K562 (cell line): ENCODE measurements around the gene MERTK. TPM values are rescaled to one million over a fixed set of nuclear protein-coding genes. Genes with fewer than 3 reads are reported as not detected.

Experiments used
- ATAC-seq: fragments of 200-7000 bp; cut with Tn5 transposase; 3 replicates; pipeline ENCODE4 v1.9.1; 2020; ENCODE audit warnings: moderate library complexity
- BruUV-seq: library from RNA; stranded (reverse); fragments of 400-500 nt; replicated peaks from 2 replicates; lab custom pipeline; 2021; lab: Mats Ljungman, UMichigan
- CTCF ChIA-PET: fragments of 300-600 bp; formaldehyde crosslinking; extraction: SDS; loops from one replicate; lab custom pipeline; 2021; ENCODE audit warnings: low intra/inter-chr PET ratio; lab: Yijun Ruan, JAX
- POLR2A ChIA-PET: fragments of 300-600, 350-650 bp; sonication (Branson Sonifier 250); formaldehyde crosslinking; extraction: SDS; loops from one replicate; lab custom pipeline; 2021; ENCODE audit warnings: antibody characterized with exemption, inconsistent platforms; lab: Yijun Ruan, JAX
- DNase-seq, 4 experiments: peaks; one replicate each; pipeline versions ENCODE4 v3.0.0 to v3.0.0-alpha.2; 2011 to 2018; ENCODE audit warnings: low spot score in 3 of 4, mixed read lengths in 3 of 4; ENCODE audit errors: extremely low read depth in 1 of 4
- FAIRE-seq: peaks from 2 replicates; lab custom pipeline; 2011; peaks lifted over from hg19 to GRCh38; lab: Jason Lieb, UNC
- H2AFZ ChIP-seq: 2 replicates; pipeline ENCODE4 v1.6.0; 2011; ENCODE audit warnings: low read depth, low read length, control low read depth, inconsistent platforms
- H3K27ac ChIP-seq: fragments of 200-600 bp; 3 replicates; pipeline ENCODE4 v1.8.0; 2011; ENCODE audit warnings: low read depth, mild to moderate bottlenecking, control low read depth, inconsistent platforms, low read length, moderate library complexity, mixed read lengths; ENCODE audit errors: extremely low read depth
- H3K27me3 ChIP-seq, 2 experiments: fragments of 300-600 bp in 1 of 2; 2 replicates in 1 of 2; 3 replicates in 1 of 2; pipeline versions ENCODE4 v1.6.0 to v1.8.0; 2011; ENCODE audit warnings: inconsistent platforms in 2 of 2, low read length in 2 of 2, mild to moderate bottlenecking in 1 of 2, mixed read lengths in 1 of 2, moderate library complexity in 1 of 2; ENCODE audit not compliant: control insufficient read depth in 2 of 2, insufficient read depth in 2 of 2
- H3K36me3 ChIP-seq: fragments of 300-600 bp; 3 replicates; pipeline ENCODE4 v1.8.0; 2011; ENCODE audit warnings: mild to moderate bottlenecking, low read length, inconsistent platforms; ENCODE audit not compliant: control insufficient read depth, insufficient read depth
- H3K4me1 ChIP-seq, 2 experiments: fragments of 200-600 bp in 1 of 2; replicated peaks in 1 of 2; 2 replicates in 1 of 2; 3 replicates in 1 of 2; pipeline versions ENCODE4 v1.5.1 to v1.8.0; 2011; ENCODE audit warnings: inconsistent platforms in 2 of 2, low read length in 2 of 2, mild to moderate bottlenecking in 1 of 2, mixed read lengths in 1 of 2, moderate library complexity in 1 of 2; ENCODE audit not compliant: control insufficient read depth in 2 of 2, insufficient read depth in 2 of 2
- H3K4me2 ChIP-seq: 2 replicates; pipeline ENCODE4 v1.6.1; 2011; ENCODE audit warnings: low read length, control low read depth, inconsistent platforms, mixed read lengths; ENCODE audit not compliant: insufficient read depth
- H3K4me3 ChIP-seq: fragments of 200-600 bp; sonication (generic), shearing (Covaris generic); 2 replicates; pipeline ENCODE4 v1.5.1; 2016; ENCODE audit warnings: control low read depth, inconsistent platforms
- H3K79me2 ChIP-seq: fragments of 200-600 bp; 3 replicates; pipeline ENCODE4 v1.8.0; 2011; ENCODE audit warnings: low read length, inconsistent platforms; ENCODE audit not compliant: control insufficient read depth, insufficient read depth
- H3K9ac ChIP-seq, 2 experiments: 2 replicates each; pipeline versions ENCODE4 v1.6.0 to v1.6.1; 2011; ENCODE audit warnings: low read depth in 2 of 2, low read length in 2 of 2, control low read depth in 1 of 2, inconsistent platforms in 1 of 2, mild to moderate bottlenecking in 1 of 2, mixed read lengths in 1 of 2; ENCODE audit not compliant: insufficient read depth in 1 of 2
- H3K9me1 ChIP-seq: one replicate; pipeline ENCODE4 v1.6.0; 2011; ENCODE audit warnings: inconsistent platforms, mild to moderate bottlenecking, low read length, moderate library complexity; ENCODE audit not compliant: control insufficient read depth, insufficient read depth
- H3K9me3 ChIP-seq: replicated peaks from 2 replicates; pipeline ENCODE4 v1.5.1; 2011; ENCODE audit warnings: low read depth, low read length, inconsistent platforms; ENCODE audit not compliant: control insufficient read depth, insufficient read depth
- H4K20me1 ChIP-seq: replicated peaks from 2 replicates; pipeline ENCODE4 v1.6.1; 2011; ENCODE audit warnings: low read length, inconsistent platforms, mixed read lengths; ENCODE audit not compliant: control insufficient read depth, insufficient read depth
- CREBBP ChIP-seq: IDR thresholded peaks from one replicate; pipeline ENCODE4 v1.6.1; 2012; ENCODE audit warnings: low read depth, mild to moderate bottlenecking, control low read depth, inconsistent platforms, low read length
- E2F3 ChIP-seq: fragments of 250-450 bp; sonication (Bioruptor Pico); IDR thresholded peaks from 2 replicates; pipeline ENCODE4 v1.4.0; 2020; ENCODE audit warnings: mild to moderate bottlenecking
- EP400 ChIP-seq: fragments of 450-650 bp; IDR thresholded peaks from 2 replicates; pipeline ENCODE4 v1.6.1; 2017; ENCODE audit warnings: antibody characterized with exemption, mild to moderate bottlenecking, moderate library complexity
- HDAC2 ChIP-seq: fragments of 450-650 bp; IDR thresholded peaks from 2 replicates; pipeline ENCODE4 v1.6.1; 2016; ENCODE audit warnings: mild to moderate bottlenecking
- JUND ChIP-seq, 2 experiments: IDR thresholded peaks; 2 replicates in 1 of 2; 3 replicates in 1 of 2; pipeline ENCODE4 v1.6.1; 2011; ENCODE audit warnings: borderline replicate concordance in 2 of 2, low read depth in 2 of 2, low read length in 2 of 2, improper control_type of control experiment in 1 of 2, missing biosample characterization in 1 of 2, missing genetic modification characterization in 1 of 2, missing genetic modification reagents in 1 of 2
- MCM3 ChIP-seq: fragments of 450-650 bp; IDR thresholded peaks from 2 replicates; pipeline ENCODE4 v1.6.1; 2016
- NONO ChIP-seq, 2 experiments: fragments of 200-400 bp in 1 of 2; fragments of 450-650 bp in 1 of 2; formaldehyde crosslinking in 1 of 2; IDR thresholded peaks; 2 replicates each; pipeline ENCODE4 v1.6.1; 2017; ENCODE audit warnings: low read depth in 2 of 2, mild to moderate bottlenecking in 2 of 2, moderate library complexity in 2 of 2, low read length in 1 of 2
- PRPF4 ChIP-seq: fragments of 200-400 bp; formaldehyde crosslinking; IDR thresholded peaks from one replicate; pipeline ENCODE4 v1.6.1; 2017; ENCODE audit warnings: low read length, low read depth, mild to moderate bottlenecking; ENCODE audit not compliant: insufficient read depth, poor library complexity, severe bottlenecking
- RFX7 ChIP-seq: fragments of 250-450 bp; sonication (Bioruptor Pico); IDR thresholded peaks from 2 replicates; pipeline ENCODE4 v1.5.1; 2021; ENCODE audit warnings: mild to moderate bottlenecking
- RNF2 ChIP-seq: sonication (generic); IDR thresholded peaks from 2 replicates; pipeline ENCODE4 v1.6.1; 2016
- SIX5 ChIP-seq, 2 experiments: IDR thresholded peaks; 2 replicates each; pipeline ENCODE4 v1.6.1; 2011; ENCODE audit warnings: low read length in 2 of 2, borderline replicate concordance in 1 of 2, low read depth in 1 of 2, mild to moderate bottlenecking in 1 of 2, moderate library complexity in 1 of 2; ENCODE audit not compliant: insufficient read depth in 1 of 2
- SMAD4 ChIP-seq: fragments of 250-450 bp; sonication (Bioruptor Pico); conservative IDR thresholded peaks from 2 replicates; pipeline ENCODE4 v1.8.0; 2021; ENCODE audit warnings: inconsistent platforms, mild to moderate bottlenecking, moderate library complexity
- U2AF2 ChIP-seq: fragments of 200-400 bp; formaldehyde crosslinking; optimal IDR thresholded peaks from 2 replicates; pipeline ENCODE3; 2017; ENCODE audit warnings: low read depth, mild to moderate bottlenecking, low read length
- ZBTB7A ChIP-seq: IDR thresholded peaks from 2 replicates; pipeline ENCODE4 v1.6.1; 2011; ENCODE audit warnings: low read depth, mild to moderate bottlenecking, low read length, moderate library complexity, borderline replicate concordance; ENCODE audit not compliant: control insufficient read depth
- ZNF134 ChIP-seq: fragments of 250-450 bp; sonication (Bioruptor Pico); conservative IDR thresholded peaks from 2 replicates; pipeline ENCODE4 v1.4.0; 2020
- WGBS: fragments of 100-300 bp; shearing (Covaris generic); methylation state at CpG from one replicate; pipeline ENCODE4 v1.1.6; 2016; ENCODE audit warnings: low coverage, mixed read lengths; ENCODE audit not compliant: insufficient coverage; ENCODE audit errors: missing lambda C conversion rate; 5-methylcytosine and 5-hydroxymethylcytosine counted together
- in situ Hi-C: fragments of 300-500 bp; cut with MboI; formaldehyde crosslinking; loops from 4 replicates; pipeline ENCODE4 v1.15.0; 2018; ENCODE audit warnings: inconsistent platforms, mixed read lengths
- intact Hi-C: fragments of 100-400 bp; cut with micrococcal nuclease; formaldehyde crosslinking; loops from 2 replicates; pipeline ENCODE4 v1.14.2; 2022
- polyA plus RNA-seq, 8 experiments: library from polyadenylated mRNA; depleted of rRNA in 4 of 8; stranded (reverse) in 5 of 8; unstranded in 3 of 8; fragments of >200 nt; fragmentation: Nextera tagmentation in 2 of 8; fragmentation: Illumina TruSeq in 1 of 8; extraction: Ambion mirVana in 2 of 8; extraction: Trizol in 1 of 8; gene quantifications; 2 replicates each; pipeline versions ENCODE4 v1.2.1 to v1.2.3, GENCODE V29; 2011 to 2014; ENCODE audit warnings: inconsistent platforms in 1 of 8, missing spikeins in 1 of 8
- total RNA-seq, 7 experiments: library from RNA; depleted of rRNA in 6 of 7; stranded (reverse); fragments of >200 nt in 6 of 7; fragmentation: Illumina TruSeq in 2 of 7; extraction: Trizol in 2 of 7; gene quantifications; 2 replicates each; pipeline versions ENCODE4 v1.2.1 to v1.2.3, GENCODE V29; 2011 to 2021; ENCODE audit warnings: low replicate concordance in 1 of 7
- TF ChIP-seq, protein P1 (sequence below), 2 experiments: fragments of 450-650 bp; IDR thresholded peaks; 2 replicates each; pipeline ENCODE4 v1.6.1; 2016
- TF ChIP-seq, protein P2 (sequence below): fragments of 250-450 bp; sonication (Bioruptor Pico); IDR thresholded peaks from 2 replicates; pipeline ENCODE4 v1.9.0; 2021; ENCODE audit warnings: mild to moderate bottlenecking

Gene MERTK
- total and polyA plus RNA-seq, 9 of the 15 experiments (the other 6 are each of a cell fraction or from before 2014, with no cell fraction given): 0.23 to 1.6 (median 0.74) TPM

DNA sequence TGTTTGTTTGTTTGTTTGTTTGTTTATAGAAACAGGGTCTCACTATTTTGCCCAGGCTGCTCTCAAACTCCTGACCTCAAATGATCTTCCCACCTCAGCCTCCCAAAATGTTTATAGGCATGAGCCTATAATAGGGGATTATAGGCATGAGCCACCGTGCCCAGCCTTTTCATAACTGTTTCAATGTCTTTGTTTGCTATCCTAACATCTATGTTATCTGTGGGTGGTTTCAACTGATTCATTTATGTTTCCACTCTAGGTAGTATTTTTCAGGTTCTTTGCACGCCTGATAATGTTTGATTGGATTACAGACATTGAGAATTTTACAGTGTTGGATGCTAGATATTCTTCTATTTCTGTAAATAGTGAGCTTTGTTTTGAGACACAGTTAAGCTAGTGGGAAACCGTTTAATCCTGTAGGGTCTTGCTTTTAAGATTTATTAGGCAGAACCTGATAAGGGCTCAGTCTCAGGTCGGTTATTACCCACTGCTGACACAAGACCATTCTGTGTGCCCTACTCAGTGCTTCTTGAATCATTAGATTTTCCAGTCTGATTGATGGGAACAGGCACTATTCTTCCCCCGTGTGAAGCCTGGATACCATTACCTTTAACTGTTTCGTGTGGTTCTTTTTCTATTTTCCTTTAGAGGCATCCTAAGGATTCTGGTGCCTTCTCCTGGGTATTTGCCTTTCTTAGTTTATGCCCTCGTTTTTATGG is 80.2 kb downstream of the MERTK start:
- Histone ChIP-seq H3K9me1 (no peaks in the 10 kb centered on the region), H3K27ac (no peak overlapping the region), H3K4me2 (no peak overlapping the region), H2AFZ (no peak overlapping the region), H3K36me3 (no peaks in the 10 kb centered on the region), H4K20me1 (no peaks in the 10 kb centered on the region), H3K4me1 (peaks cover 0 to 7% of the 10 kb centered on the region in 2 experiments; a peak in 3 of 5 replicates), H3K9ac (no peak overlapping the region), H3K79me2 (no peaks in the 10 kb centered on the region), H3K4me3 (no peak overlapping the region), H3K9me3 (no peaks in the 10 kb centered on the region; the same call in 1 of the 2 replicates), H3K27me3 (no peaks in the 10 kb centered on the region)
- BruUV-seq: no TSS peak
- ATAC-seq (no peak), FAIRE-seq (no peak), DNase-seq (no peak)
- 17% methylated on average over 7 of the region's 7 CpGs for WGBS
- no peak for TF ChIP-seq RFX7
- no peak for TF ChIP-seq JUND (IDR thresholded peaks at IDR 0.05; ENCODE audit: borderline replicate concordance, low read depth, low read length)
- no peak for TF ChIP-seq JUND (tag; IDR thresholded peaks at IDR 0.05; ENCODE audit: borderline replicate concordance, low read depth, low read length)
- TF ChIP-seq EP400: no peak
- no peak for TF ChIP-seq SMAD4
- TF ChIP-seq MCM3: no peak
- no peak for TF ChIP-seq CREBBP
- no peak for TF ChIP-seq HDAC2
- TF ChIP-seq ZBTB7A: no peak
- TF ChIP-seq SIX5 (IDR thresholded peaks at IDR 0.05; ENCODE audit: borderline replicate concordance in 1 of 2, insufficient read depth in 1 of 2, low read depth in 1 of 2, low read length in 2 of 2): no peak
- TF ChIP-seq RNF2: no peak
- TF ChIP-seq, protein P1, sequence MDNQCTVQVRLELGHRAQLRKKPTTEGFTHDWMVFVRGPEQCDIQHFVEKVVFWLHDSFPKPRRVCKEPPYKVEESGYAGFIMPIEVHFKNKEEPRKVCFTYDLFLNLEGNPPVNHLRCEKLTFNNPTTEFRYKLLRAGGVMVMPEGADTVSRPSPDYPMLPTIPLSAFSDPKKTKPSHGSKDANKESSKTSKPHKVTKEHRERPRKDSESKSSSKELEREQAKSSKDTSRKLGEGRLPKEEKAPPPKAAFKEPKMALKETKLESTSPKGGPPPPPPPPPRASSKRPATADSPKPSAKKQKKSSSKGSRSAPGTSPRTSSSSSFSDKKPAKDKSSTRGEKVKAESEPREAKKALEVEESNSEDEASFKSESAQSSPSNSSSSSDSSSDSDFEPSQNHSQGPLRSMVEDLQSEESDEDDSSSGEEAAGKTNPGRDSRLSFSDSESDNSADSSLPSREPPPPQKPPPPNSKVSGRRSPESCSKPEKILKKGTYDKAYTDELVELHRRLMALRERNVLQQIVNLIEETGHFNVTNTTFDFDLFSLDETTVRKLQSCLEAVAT (IDR thresholded peaks at IDR 0.05): no peak
- no peak for TF ChIP-seq ZNF134 (CRISPR knock-in tag)
- TF ChIP-seq NONO (IDR thresholded peaks at IDR 0.05; ENCODE audit: low read depth in 2 of 2, low read length in 1 of 2): no peak
- TF ChIP-seq PRPF4: no peak
- TF ChIP-seq E2F3 (CRISPR knock-in tag): no peak
- TF ChIP-seq, protein P2, sequence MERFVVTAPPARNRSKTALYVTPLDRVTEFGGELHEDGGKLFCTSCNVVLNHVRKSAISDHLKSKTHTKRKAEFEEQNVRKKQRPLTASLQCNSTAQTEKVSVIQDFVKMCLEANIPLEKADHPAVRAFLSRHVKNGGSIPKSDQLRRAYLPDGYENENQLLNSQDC: no peak
- TF ChIP-seq U2AF2: no peak
- intact Hi-C loops: no loop called here
- in situ Hi-C loops: no loop called here
- ChIA-PET CTCF (no interaction called here), POLR2A (interaction anchor here (0.6 kb wide), 1 partner anchor 16 kb away, joined by 4 read pairs; no protein-coding TSS in a partner anchor)
